ENCODE measurements around the gene ZNF141.
"Not testable (repeated sequence)": the region's sequence is repeated elsewhere in the genome, so short reads cannot be mapped to it uniquely, and the experiment has no call there.

Gene ZNF141

DNA sequence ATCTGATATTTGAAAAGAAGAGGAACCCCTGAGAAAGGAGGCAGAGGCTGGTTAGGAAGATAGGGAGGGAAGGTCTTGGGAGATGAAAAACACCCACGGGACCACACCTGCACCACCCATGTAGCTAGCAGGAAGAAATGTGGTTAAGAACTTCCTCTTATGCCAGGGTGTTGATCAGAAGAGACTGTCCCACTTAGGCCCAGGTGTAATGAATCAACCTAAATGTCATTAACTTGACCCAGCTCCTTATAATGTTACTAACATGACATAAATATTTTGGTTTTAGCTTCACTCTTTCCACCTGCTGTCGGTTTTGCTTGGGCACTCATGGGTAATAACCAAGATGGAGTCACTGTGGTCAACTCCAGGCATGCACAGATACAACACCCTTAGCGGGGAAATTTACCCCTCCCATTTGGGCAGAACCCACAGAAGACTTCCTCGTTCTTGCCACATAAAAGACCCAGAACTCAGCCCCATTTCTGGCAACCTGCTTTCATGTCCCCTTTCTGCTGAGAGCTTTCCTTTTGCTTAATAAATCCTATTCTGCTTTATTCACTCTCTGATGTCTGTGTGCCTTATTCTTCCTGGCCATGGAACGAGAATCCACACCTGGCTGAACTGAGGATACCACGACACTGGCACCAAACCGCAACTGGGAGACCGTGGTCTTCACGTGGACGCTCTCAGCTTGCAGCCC lies 46.8 kb downstream of the ZNF141 start:
- Histone ChIP-seq H3K27ac (ENCODE audit: low read depth, low read length) (no peak overlapping the region), H3K27me3 (ENCODE audit: control insufficient read depth in 5 of 5, insufficient read depth in 4 of 5, low read length in 5 of 5) (no peaks in the 10 kb centered on the region), H3K9ac (ENCODE audit: low read length in 5 of 5) (no peak overlapping the region), H3K4me1 (ENCODE audit: control insufficient read depth in 5 of 5, insufficient read depth in 5 of 5, low read length in 5 of 5) (no peaks in the 10 kb centered on the region), H3K36me3 (ENCODE audit: control insufficient read depth in 5 of 5, insufficient read depth in 5 of 5, low read length in 5 of 5) (peaks cover 0 to 4% (median 0%) of the 10 kb centered on the region in 5 donors), H3K9me3 (ENCODE audit: control insufficient read depth in 5 of 5, low read length in 5 of 5) (peaks cover 40 to 96% (median 89%) of the 10 kb centered on the region in 5 donors), H3K4me3 (ENCODE audit: low read depth in 1 of 5, low read length in 5 of 5) (peak overlapping the region; percentile 28 to 72 (median 38))

DNA sequence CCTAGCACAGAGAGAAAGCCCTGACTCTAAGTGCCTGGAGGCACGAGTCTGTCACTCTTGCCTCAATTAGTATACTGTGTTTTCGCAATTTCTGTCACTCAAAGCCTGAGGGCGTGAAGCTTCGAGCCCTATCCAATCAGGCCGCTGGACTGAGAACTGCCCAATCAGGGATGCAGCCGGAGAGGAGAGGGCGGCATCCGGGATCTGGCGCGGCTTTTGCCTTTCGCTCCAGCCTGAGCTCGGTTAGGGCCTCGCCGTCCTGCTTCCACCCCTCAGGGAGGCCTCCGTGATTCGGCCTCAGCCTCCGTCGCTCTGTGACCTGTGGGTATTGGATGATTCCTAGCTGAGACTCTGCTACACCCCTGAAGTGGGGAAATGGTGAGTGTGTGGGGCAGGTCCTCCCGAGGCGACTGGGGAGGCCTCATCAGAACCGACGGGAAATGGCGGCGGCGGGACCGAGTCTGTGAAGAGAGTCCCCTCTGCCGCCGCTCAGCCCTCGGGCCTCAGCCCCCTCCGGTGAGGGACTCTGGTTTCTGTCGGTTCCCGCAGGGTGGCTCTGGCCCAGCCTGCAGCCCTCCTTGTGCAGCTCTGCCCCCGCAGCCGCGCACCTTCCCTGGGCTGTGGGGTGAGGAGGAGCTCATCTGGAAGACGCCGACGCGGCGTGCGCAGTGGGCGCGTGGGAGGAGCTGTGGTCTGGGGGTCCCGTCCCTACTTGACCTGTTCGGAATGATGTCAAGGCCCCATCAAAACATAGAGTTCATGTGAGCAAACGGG lies 48.5 kb downstream of the ZNF141 start:
- Histone ChIP-seq H3K4me3 (ENCODE audit: low read depth in 1 of 5, low read length in 5 of 5) (peak overlapping the region in 4 of 5 donors; percentile 11 to 72 (median 44)), H3K4me1 (ENCODE audit: control insufficient read depth in 5 of 5, insufficient read depth in 5 of 5, low read length in 5 of 5) (no peaks in the 10 kb centered on the region), H3K9me3 (ENCODE audit: control insufficient read depth in 5 of 5, low read length in 5 of 5) (peaks cover 39 to 96% (median 88%) of the 10 kb centered on the region in 5 donors)

GRCh38 chr4:386708-387105 lies 49.1 kb downstream of the ZNF141 start:
- Histone ChIP-seq H3K27ac (ENCODE audit: low read depth, low read length) (no peak overlapping the region), H3K36me3 (ENCODE audit: control insufficient read depth in 5 of 5, insufficient read depth in 5 of 5, low read length in 5 of 5) (no peaks in the 10 kb centered on the region), H3K4me3 (ENCODE audit: low read depth in 1 of 5, low read length in 5 of 5) (peak overlapping the region in 3 of 5 donors; percentile 36 to 72 (median 52)), H3K9ac (ENCODE audit: low read length in 5 of 5) (no peak overlapping the region), H3K9me3 (ENCODE audit: control insufficient read depth in 5 of 5, low read length in 5 of 5) (peaks cover 39 to 93% (median 86%) of the 10 kb centered on the region in 5 donors), H3K4me1 (ENCODE audit: control insufficient read depth in 5 of 5, insufficient read depth in 5 of 5, low read length in 5 of 5) (no peaks in the 10 kb centered on the region), H3K27me3 (ENCODE audit: control insufficient read depth in 5 of 5, insufficient read depth in 4 of 5, low read length in 5 of 5) (no peaks in the 10 kb centered on the region)

More for the DNA sequence above, 48.5 kb downstream of the ZNF141 start:
- Histone ChIP-seq H3K9ac (ENCODE audit: low read length in 5 of 5) (no peak overlapping the region), H3K36me3 (ENCODE audit: control insufficient read depth in 5 of 5, insufficient read depth in 5 of 5, low read length in 5 of 5) (no peaks in the 10 kb centered on the region), H3K27me3 (ENCODE audit: control insufficient read depth in 5 of 5, insufficient read depth in 4 of 5, low read length in 5 of 5) (no peaks in the 10 kb centered on the region), H3K27ac (ENCODE audit: low read depth, low read length) (no peak overlapping the region)

DNA sequence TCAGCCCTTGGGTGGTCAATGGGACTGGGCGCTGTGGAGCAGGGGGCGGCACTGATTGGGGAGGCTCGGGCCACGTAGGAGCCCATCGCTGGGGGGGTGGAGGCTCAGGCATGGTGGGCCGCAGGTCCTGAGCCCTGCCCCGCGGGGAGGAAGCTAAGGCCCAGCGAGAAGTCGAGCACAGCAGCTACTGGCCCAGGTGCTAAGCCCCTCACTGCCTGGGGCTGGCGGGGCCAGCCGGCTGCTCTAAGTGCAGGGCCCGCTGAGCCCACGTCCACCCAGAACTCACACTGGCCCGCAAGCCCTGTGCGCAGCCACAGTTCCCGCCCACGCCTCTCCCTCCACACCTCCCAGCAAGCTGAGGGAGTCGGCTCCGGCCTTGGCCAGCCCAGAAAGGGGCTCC lies 66.4 kb downstream of the ZNF141 start:
- Histone ChIP-seq H3K27ac (ENCODE audit: low read depth, low read length) (no peak overlapping the region), H3K27me3 (ENCODE audit: control insufficient read depth in 5 of 5, insufficient read depth in 4 of 5, low read length in 5 of 5) (no peaks in the 10 kb centered on the region), H3K4me3 (ENCODE audit: low read depth in 1 of 5, low read length in 5 of 5) (peak overlapping the region in 2 of 5 donors; percentile 33 to 46), H3K4me1 (ENCODE audit: control insufficient read depth in 5 of 5, insufficient read depth in 5 of 5, low read length in 5 of 5) (no peaks in the 10 kb centered on the region), H3K9me3 (ENCODE audit: control insufficient read depth in 5 of 5, low read length in 5 of 5) (peaks cover 6 to 92% (median 62%) of the 10 kb centered on the region in 5 donors), H3K9ac (ENCODE audit: low read length in 5 of 5) (no peak overlapping the region), H3K36me3 (ENCODE audit: control insufficient read depth in 5 of 5, insufficient read depth in 5 of 5, low read length in 5 of 5) (no peaks in the 10 kb centered on the region)

GRCh38 chr4:408321-408720 lies 70.7 kb downstream of the ZNF141 start:
- not testable (repeated sequence) for H3K36me3 ChIP-seq (ENCODE audit: control insufficient read depth in 5 of 5, insufficient read depth in 5 of 5, low read length in 5 of 5); H3K9ac ChIP-seq (ENCODE audit: low read length in 5 of 5); H3K4me1 ChIP-seq (ENCODE audit: control insufficient read depth in 5 of 5, insufficient read depth in 5 of 5, low read length in 5 of 5); H3K27me3 ChIP-seq (ENCODE audit: control insufficient read depth in 5 of 5, insufficient read depth in 4 of 5, low read length in 5 of 5); H3K27ac ChIP-seq (ENCODE audit: low read depth, low read length)
- H3K4me3 ChIP-seq (ENCODE audit: low read depth in 1 of 5, low read length in 5 of 5), result peak overlapping the region in 3 of 5 donors; percentile 46 to 56 (median 53)
- peaks cover 14 to 94% (median 82%) of the 10 kb centered on the region in 5 donors for H3K9me3 ChIP-seq (ENCODE audit: control insufficient read depth in 5 of 5, low read length in 5 of 5)

DNA sequence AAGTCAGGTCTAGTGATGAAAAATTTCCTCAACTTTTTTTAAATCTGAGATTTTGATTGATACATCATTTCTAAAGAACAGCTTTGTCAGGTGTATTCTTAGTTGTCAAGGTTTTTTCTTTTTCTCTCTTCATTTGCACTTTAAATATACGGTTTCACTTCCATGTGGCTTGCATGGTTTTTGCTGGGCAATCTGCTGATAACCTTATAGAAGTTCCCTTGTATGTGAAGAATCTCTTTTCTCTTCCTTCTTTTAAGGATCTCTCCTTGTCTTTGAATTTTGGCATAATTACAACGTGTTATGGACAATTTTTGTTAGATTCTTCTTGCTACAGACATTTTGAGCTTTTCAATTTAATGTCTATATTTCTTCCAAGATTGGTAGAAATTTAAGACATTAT lies 85.0 kb downstream of the ZNF141 start:
- peaks cover 0 to 15% (median 8%) of the 10 kb centered on the region in 5 donors for H3K36me3 ChIP-seq (ENCODE audit: control insufficient read depth in 5 of 5, insufficient read depth in 5 of 5, low read length in 5 of 5)
- no peaks in the 10 kb centered on the region for H3K4me1 ChIP-seq (ENCODE audit: control insufficient read depth in 5 of 5, insufficient read depth in 5 of 5, low read length in 5 of 5)
- H3K27ac ChIP-seq (ENCODE audit: low read depth, low read length), result no peak overlapping the region
- no peak overlapping the region for H3K9ac ChIP-seq (ENCODE audit: low read length in 5 of 5)
- peaks cover 60 to 96% (median 86%) of the 10 kb centered on the region in 5 donors for H3K9me3 ChIP-seq (ENCODE audit: control insufficient read depth in 5 of 5, low read length in 5 of 5)
- H3K27me3 ChIP-seq (ENCODE audit: control insufficient read depth in 5 of 5, insufficient read depth in 4 of 5, low read length in 5 of 5), result no peaks in the 10 kb centered on the region
- H3K4me3 ChIP-seq (ENCODE audit: low read depth in 1 of 5, low read length in 5 of 5), result peak overlapping the region; percentile 24 to 61 (median 54)

Data from subcutaneous abdominal adipose tissue (tissue), 5 donors.